ENCODE results near the gene GABRE.
A peak's percentile ranks its signal among the peaks of the same experiment; 100 is the strongest.

Gene GABRE

GRCh38 chrX:151983186-151983585 is 8.7 kb upstream of the GABRE start:
- H3K9me3 ChIP-seq (ENCODE audit: insufficient read depth, low read depth, low read length) = no peaks in the 10 kb centered on the region
- no peak overlapping the region for H3K9ac ChIP-seq (ENCODE audit: low read depth, low read length)
- H3K4me3 ChIP-seq (ENCODE audit: low read length) = no peak overlapping the region
- H3K4me1 ChIP-seq (ENCODE audit: insufficient read depth, low read length) = no peaks in the 10 kb centered on the region
- no peaks in the 10 kb centered on the region for H3K36me3 ChIP-seq (ENCODE audit: insufficient read depth, low read depth, low read length)
- no peaks in the 10 kb centered on the region for H3K27me3 ChIP-seq (ENCODE audit: insufficient read depth, low read length)
- H3K27ac ChIP-seq (ENCODE audit: low read length) = no peak overlapping the region

- no peaks in the 10 kb centered on the region for H3K4me1 ChIP-seq (ENCODE audit: insufficient read depth, low read length)
- no peak overlapping the region for H3K4me3 ChIP-seq (ENCODE audit: low read length)
- H3K36me3 ChIP-seq (ENCODE audit: insufficient read depth, low read depth, low read length) = no peaks in the 10 kb centered on the region
- no peaks in the 10 kb centered on the region for H3K27me3 ChIP-seq (ENCODE audit: insufficient read depth, low read length)
- H3K27ac ChIP-seq (ENCODE audit: low read length) = no peak overlapping the region
- no peak overlapping the region for H3K9ac ChIP-seq (ENCODE audit: low read depth, low read length)
- no peaks in the 10 kb centered on the region for H3K9me3 ChIP-seq (ENCODE audit: insufficient read depth, low read depth, low read length)
Measured at GRCh38 chrX:151982222-151982621, 7.7 kb upstream of the GABRE start.

- Histone ChIP-seq H3K27me3 (ENCODE audit: insufficient read depth, low read length) (no peaks in the 10 kb centered on the region; the same call in 1 of the 2 replicates), H3K4me1 (ENCODE audit: insufficient read depth, low read length) (no peaks in the 10 kb centered on the region), H3K4me3 (ENCODE audit: low read length) (no peak overlapping the region), H3K9me3 (ENCODE audit: insufficient read depth, low read depth, low read length) (no peaks in the 10 kb centered on the region), H3K27ac (ENCODE audit: low read length) (no peak overlapping the region), H3K9ac (ENCODE audit: low read depth, low read length) (no peak overlapping the region), H3K36me3 (ENCODE audit: insufficient read depth, low read depth, low read length) (no peaks in the 10 kb centered on the region)
Measured at GRCh38 chrX:151981129-151981528, 6.7 kb upstream of the GABRE start.

- no peaks in the 10 kb centered on the region for H3K36me3 ChIP-seq (ENCODE audit: insufficient read depth, low read depth, low read length)
- H3K27me3 ChIP-seq (ENCODE audit: insufficient read depth, low read length) = peaks cover 28% of the 10 kb centered on the region
- no peaks in the 10 kb centered on the region for H3K9me3 ChIP-seq (ENCODE audit: insufficient read depth, low read depth, low read length)
- H3K9ac ChIP-seq (ENCODE audit: low read depth, low read length) = no peak overlapping the region
- no peak overlapping the region for H3K27ac ChIP-seq (ENCODE audit: low read length)
- no peak overlapping the region for H3K4me3 ChIP-seq (ENCODE audit: low read length)
- peaks cover 2% of the 10 kb centered on the region; the same call in 1 of the 2 replicates for H3K4me1 ChIP-seq (ENCODE audit: insufficient read depth, low read length)
Measured at GRCh38 chrX:151977923-151978322, 3.4 kb upstream of the GABRE start.

GRCh38 chrX:151977009-151977408 is 2.5 kb upstream of the GABRE start:
- Histone ChIP-seq H3K4me1 (ENCODE audit: insufficient read depth, low read length) (peaks cover 2% of the 10 kb centered on the region; the same call in 1 of the 2 replicates), H3K9me3 (ENCODE audit: insufficient read depth, low read depth, low read length) (no peaks in the 10 kb centered on the region), H3K27me3 (ENCODE audit: insufficient read depth, low read length) (peaks cover 34% of the 10 kb centered on the region), H3K27ac (ENCODE audit: low read length) (no peak overlapping the region), H3K36me3 (ENCODE audit: insufficient read depth, low read depth, low read length) (no peaks in the 10 kb centered on the region), H3K9ac (ENCODE audit: low read depth, low read length) (no peak overlapping the region), H3K4me3 (ENCODE audit: low read length) (no peak overlapping the region)

- Histone ChIP-seq H3K27ac (ENCODE audit: low read length) (no peak overlapping the region), H3K36me3 (ENCODE audit: insufficient read depth, low read depth, low read length) (no peaks in the 10 kb centered on the region), H3K4me3 (ENCODE audit: low read length) (no peak overlapping the region), H3K9me3 (ENCODE audit: insufficient read depth, low read depth, low read length) (no peaks in the 10 kb centered on the region), H3K27me3 (ENCODE audit: insufficient read depth, low read length) (peaks cover 34% of the 10 kb centered on the region), H3K4me1 (ENCODE audit: insufficient read depth, low read length) (peaks cover 2% of the 10 kb centered on the region; the same call in 1 of the 2 replicates), H3K9ac (ENCODE audit: low read depth, low read length) (no peak overlapping the region)
Measured at GRCh38 chrX:151975736-151976275, 1.3 kb upstream of the GABRE start.

- Histone ChIP-seq H3K27me3 (ENCODE audit: insufficient read depth, low read length) (peaks cover 34% of the 10 kb centered on the region), H3K27ac (ENCODE audit: low read length) (no peak overlapping the region), H3K36me3 (ENCODE audit: insufficient read depth, low read depth, low read length) (no peaks in the 10 kb centered on the region), H3K9ac (ENCODE audit: low read depth, low read length) (no peak overlapping the region), H3K4me1 (ENCODE audit: insufficient read depth, low read length) (peaks cover 2% of the 10 kb centered on the region; the same call in 1 of the 2 replicates), H3K9me3 (ENCODE audit: insufficient read depth, low read depth, low read length) (no peaks in the 10 kb centered on the region), H3K4me3 (ENCODE audit: low read length) (peak overlapping the region; percentile 39; the same call in 1 of the 2 replicates)
Measured at GRCh38 chrX:151975228-151975593, 735 bp upstream of the GABRE start.

- Histone ChIP-seq H3K9ac (ENCODE audit: low read depth, low read length) (no peak overlapping the region), H3K9me3 (ENCODE audit: insufficient read depth, low read depth, low read length) (no peaks in the 10 kb centered on the region), H3K4me3 (ENCODE audit: low read length) (peak overlapping the region; percentile 54; the same call in 1 of the 2 replicates), H3K36me3 (ENCODE audit: insufficient read depth, low read depth, low read length) (no peaks in the 10 kb centered on the region; the same call in 1 of the 2 replicates), H3K27ac (ENCODE audit: low read length) (no peak overlapping the region), H3K4me1 (ENCODE audit: insufficient read depth, low read length) (peaks cover 2% of the 10 kb centered on the region; the same call in 1 of the 2 replicates), H3K27me3 (ENCODE audit: insufficient read depth, low read length) (peaks cover 34% of the 10 kb centered on the region)
Measured at GRCh38 chrX:151973851-151974335, 583 bp downstream of the GABRE start.

- Histone ChIP-seq H3K27ac (ENCODE audit: low read length) (no peak overlapping the region), H3K4me1 (ENCODE audit: insufficient read depth, low read length) (peaks cover 2% of the 10 kb centered on the region; the same call in 1 of the 2 replicates), H3K9me3 (ENCODE audit: insufficient read depth, low read depth, low read length) (no peaks in the 10 kb centered on the region), H3K27me3 (ENCODE audit: insufficient read depth, low read length) (peaks cover 34% of the 10 kb centered on the region), H3K9ac (ENCODE audit: low read depth, low read length) (no peak overlapping the region), H3K36me3 (ENCODE audit: insufficient read depth, low read depth, low read length) (no peaks in the 10 kb centered on the region; the same call in 1 of the 2 replicates), H3K4me3 (ENCODE audit: low read length) (peak overlapping the region; percentile 54; the same call in 1 of the 2 replicates)
Measured at GRCh38 chrX:151973060-151973661, 1.3 kb downstream of the GABRE start.

- peaks cover 2% of the 10 kb centered on the region; the same call in 1 of the 2 replicates for H3K4me1 ChIP-seq (ENCODE audit: insufficient read depth, low read length)
- H3K9ac ChIP-seq (ENCODE audit: low read depth, low read length) = no peak overlapping the region
- H3K27ac ChIP-seq (ENCODE audit: low read length) = no peak overlapping the region
- H3K4me3 ChIP-seq (ENCODE audit: low read length) = no peak overlapping the region
- H3K36me3 ChIP-seq (ENCODE audit: insufficient read depth, low read depth, low read length) = no peaks in the 10 kb centered on the region; the same call in 1 of the 2 replicates
- H3K27me3 ChIP-seq (ENCODE audit: insufficient read depth, low read length) = peaks cover 31% of the 10 kb centered on the region
- no peaks in the 10 kb centered on the region for H3K9me3 ChIP-seq (ENCODE audit: insufficient read depth, low read depth, low read length)
Measured at GRCh38 chrX:151970661-151971060, 3.8 kb downstream of the GABRE start.

- Histone ChIP-seq H3K27me3 (ENCODE audit: insufficient read depth, low read length) (peaks cover 24% of the 10 kb centered on the region), H3K4me3 (ENCODE audit: low read length) (no peak overlapping the region)
Measured at GRCh38 chrX:151970027-151970426, 4.4 kb downstream of the GABRE start.

GRCh38 chrX:151966236-151966635 is 8.2 kb downstream of the GABRE start:
- H3K4me1 ChIP-seq (ENCODE audit: insufficient read depth, low read length) = no peaks in the 10 kb centered on the region
- no peaks in the 10 kb centered on the region for H3K9me3 ChIP-seq (ENCODE audit: insufficient read depth, low read depth, low read length)
- H3K9ac ChIP-seq (ENCODE audit: low read depth, low read length) = no peak overlapping the region
- no peak overlapping the region for H3K27ac ChIP-seq (ENCODE audit: low read length)
- no peak overlapping the region for H3K4me3 ChIP-seq (ENCODE audit: low read length)
- H3K27me3 ChIP-seq (ENCODE audit: insufficient read depth, low read length) = no peaks in the 10 kb centered on the region
- H3K36me3 ChIP-seq (ENCODE audit: insufficient read depth, low read depth, low read length) = no peaks in the 10 kb centered on the region; the same call in 1 of the 2 replicates

More at GRCh38 chrX:151970027-151970426, 4.4 kb downstream of the GABRE start:
- Histone ChIP-seq H3K9ac (ENCODE audit: low read depth, low read length) (no peak overlapping the region), H3K4me1 (ENCODE audit: insufficient read depth, low read length) (peaks cover 2% of the 10 kb centered on the region; the same call in 1 of the 2 replicates), H3K36me3 (ENCODE audit: insufficient read depth, low read depth, low read length) (no peaks in the 10 kb centered on the region; the same call in 1 of the 2 replicates), H3K9me3 (ENCODE audit: insufficient read depth, low read depth, low read length) (no peaks in the 10 kb centered on the region), H3K27ac (ENCODE audit: low read length) (no peak overlapping the region)
